Measurements from ENCODE around the gene SLCO1A2. TPM values are rescaled to one million over a fixed set of nuclear protein-coding genes. Genes with fewer than 3 reads are reported as not detected.

SLCO1A2 gene
- total RNA-seq, 1 donor from 2014 or later = not detected

- DNase-seq (ENCODE audit: extremely low spot score in 2 of 2) = no peak
- Histone ChIP-seq H3K36me3 (no peaks in the 10 kb centered on the region), H3K4me1 (no peaks in the 10 kb centered on the region), H3K27me3 (no peaks in the 10 kb centered on the region), H3K27ac (no peak overlapping the region), H3K4me3 (no peak overlapping the region), H3K9me3 (no peaks in the 10 kb centered on the region)
- intact Hi-C loops (cut with DNase I) = no loop called here
- TF ChIP-seq POLR2AphosphoS5 (IDR thresholded peaks at IDR 0.05; ENCODE audit: insufficient read depth in 1 of 2, low read depth in 1 of 2) = no peak
- TF ChIP-seq POLR2A (IDR thresholded peaks at IDR 0.05) = no peak
- no peak for TF ChIP-seq CTCF (IDR thresholded peaks at IDR 0.05)
Observed at GRCh38 chr12:21276826-21277225, 57.9 kb downstream of the SLCO1A2 start.

GRCh38 chr12:21265932-21266331 lies 68.8 kb downstream of the SLCO1A2 start:
- H3K27me3 ChIP-seq = no peaks in the 10 kb centered on the region
- H3K36me3 ChIP-seq = no peaks in the 10 kb centered on the region
- no peak overlapping the region for H3K4me3 ChIP-seq
- intact Hi-C loops (cut with DNase I) = no loop called here
- no peak overlapping the region for H3K27ac ChIP-seq
- DNase-seq (ENCODE audit: extremely low spot score in 2 of 2) = no peak
- no peaks in the 10 kb centered on the region for H3K9me3 ChIP-seq
- no peaks in the 10 kb centered on the region for H3K4me1 ChIP-seq
- TF ChIP-seq POLR2AphosphoS5 (IDR thresholded peaks at IDR 0.05; ENCODE audit: insufficient read depth in 1 of 2, low read depth in 1 of 2) (no peak), CTCF (IDR thresholded peaks at IDR 0.05) (no peak), POLR2A (IDR thresholded peaks at IDR 0.05) (no peak)

- no peaks in the 10 kb centered on the region for H3K9me3 ChIP-seq
- no peaks in the 10 kb centered on the region for H3K4me1 ChIP-seq
- H3K4me3 ChIP-seq = no peak overlapping the region
- no peaks in the 10 kb centered on the region for H3K36me3 ChIP-seq
- no peak for DNase-seq (ENCODE audit: extremely low spot score in 2 of 2)
- no peak overlapping the region for H3K27ac ChIP-seq
- intact Hi-C loops (cut with DNase I) = no loop called here
- H3K27me3 ChIP-seq = no peaks in the 10 kb centered on the region
- TF ChIP-seq CTCF (IDR thresholded peaks at IDR 0.05) = no peak
- no peak for TF ChIP-seq POLR2AphosphoS5 (IDR thresholded peaks at IDR 0.05; ENCODE audit: insufficient read depth in 1 of 2, low read depth in 1 of 2)
- TF ChIP-seq POLR2A (IDR thresholded peaks at IDR 0.05) = no peak
Observed at GRCh38 chr12:21264232-21264631, 70.5 kb downstream of the SLCO1A2 start.

- no peak overlapping the region for H3K4me3 ChIP-seq
- H3K9me3 ChIP-seq = no peaks in the 10 kb centered on the region
- H3K4me1 ChIP-seq = no peaks in the 10 kb centered on the region
- DNase-seq (ENCODE audit: extremely low spot score in 2 of 2) = no peak
- no peak overlapping the region for H3K27ac ChIP-seq
- TF ChIP-seq POLR2A (IDR thresholded peaks at IDR 0.05) (no peak), POLR2AphosphoS5 (IDR thresholded peaks at IDR 0.05; ENCODE audit: insufficient read depth in 1 of 2, low read depth in 1 of 2) (no peak), CTCF (IDR thresholded peaks at IDR 0.05) (no peak)
- H3K36me3 ChIP-seq = no peaks in the 10 kb centered on the region
- intact Hi-C loops (cut with DNase I) = no loop called here
- H3K27me3 ChIP-seq = no peaks in the 10 kb centered on the region
Observed at GRCh38 chr12:21257172-21257571, 77.5 kb downstream of the SLCO1A2 start.

GRCh38 chr12:21252070-21252469 lies 82.6 kb downstream of the SLCO1A2 start:
- Histone ChIP-seq H3K36me3 (no peaks in the 10 kb centered on the region), H3K27me3 (no peaks in the 10 kb centered on the region), H3K9me3 (no peaks in the 10 kb centered on the region), H3K4me3 (no peak overlapping the region), H3K27ac (no peak overlapping the region), H3K4me1 (no peaks in the 10 kb centered on the region)
- no peak for DNase-seq (ENCODE audit: extremely low spot score in 2 of 2)
- TF ChIP-seq CTCF (IDR thresholded peaks at IDR 0.05) = no peak
- no peak for TF ChIP-seq POLR2A (IDR thresholded peaks at IDR 0.05)
- no peak for TF ChIP-seq POLR2AphosphoS5 (IDR thresholded peaks at IDR 0.05; ENCODE audit: insufficient read depth in 1 of 2, low read depth in 1 of 2)
- intact Hi-C loops (cut with DNase I) = no loop called here
